Nephron progenitor cell (in vitro differentiated cells): ENCODE results near the gene FNDC5.

Experiments
- DNase-seq: peaks from one replicate; pipeline ENCODE4 v3.0.0; 2021
- H3K27ac Mint-ChIP-seq: 2 replicates; pipeline ENCODE4 v1.8.0; 2021; ENCODE audit warnings: mild to moderate bottlenecking, moderate library complexity, mixed read lengths
- H3K27me3 Mint-ChIP-seq: 2 replicates; pipeline ENCODE4 v1.8.0; 2021; ENCODE audit warnings: mild to moderate bottlenecking, low read depth, mixed read lengths; ENCODE audit not compliant: poor library complexity
- H3K36me3 Mint-ChIP-seq: 2 replicates; pipeline ENCODE4 v1.8.0; 2021; ENCODE audit warnings: low read depth, mixed read lengths
- H3K4me1 Mint-ChIP-seq: 2 replicates; pipeline ENCODE4 v1.8.0; 2021; ENCODE audit warnings: mixed read lengths
- H3K4me3 Mint-ChIP-seq: 2 replicates; pipeline ENCODE4 v1.8.0; 2021; ENCODE audit warnings: mild to moderate bottlenecking, moderate library complexity, mixed read lengths
- H3K9me3 Mint-ChIP-seq: 2 replicates; pipeline ENCODE4 v1.8.0; 2021; ENCODE audit warnings: mild to moderate bottlenecking, moderate library complexity, mixed read lengths
- CTCF ChIP-seq: fragments of 200-600 bp; sonication (generic); IDR thresholded peaks from 2 replicates; pipeline ENCODE4 v1.5.0; 2021; ENCODE audit warnings: antibody characterized with exemption

FNDC5 gene

GRCh38 chr1:32867671-32868070, 3.0 kb downstream of the FNDC5 start:
- peaks cover 54% of the 10 kb centered on the region for H3K4me1 Mint-ChIP-seq
- H3K36me3 Mint-ChIP-seq: peaks cover 33% of the 10 kb centered on the region
- no peak for TF ChIP-seq CTCF
- H3K27me3 Mint-ChIP-seq: peaks cover 28% of the 10 kb centered on the region
- no peaks in the 10 kb centered on the region for H3K9me3 Mint-ChIP-seq
- peak overlapping the region; percentile 53 for H3K27ac Mint-ChIP-seq
- DNase-seq: no peak
- no peak overlapping the region for H3K4me3 Mint-ChIP-seq

- H3K4me3 Mint-ChIP-seq: no peak overlapping the region
- H3K4me1 Mint-ChIP-seq: peaks cover 49% of the 10 kb centered on the region
- no peak for TF ChIP-seq CTCF
- DNase-seq: no peak
- H3K27ac Mint-ChIP-seq: no peak overlapping the region
- peaks cover 28% of the 10 kb centered on the region for H3K27me3 Mint-ChIP-seq
- no peaks in the 10 kb centered on the region for H3K9me3 Mint-ChIP-seq
- peaks cover 39% of the 10 kb centered on the region for H3K36me3 Mint-ChIP-seq
Observed at GRCh38 chr1:32867151-32867550, 3.6 kb downstream of the FNDC5 start.

GRCh38 chr1:32865639-32866405, 4.9 kb downstream of the FNDC5 start:
- Mint-ChIP-seq H3K4me3 (no peak overlapping the region), H3K4me1 (peaks cover 37% of the 10 kb centered on the region), H3K36me3 (peaks cover 46% of the 10 kb centered on the region), H3K27me3 (peaks cover 17% of the 10 kb centered on the region), H3K9me3 (no peaks in the 10 kb centered on the region), H3K27ac (peak overlapping the region; percentile 74)
- no peak for TF ChIP-seq CTCF
- no peak for DNase-seq

- Mint-ChIP-seq H3K4me3 (no peak overlapping the region), H3K27ac (no peak overlapping the region), H3K4me1 (peaks cover 28% of the 10 kb centered on the region), H3K9me3 (no peaks in the 10 kb centered on the region), H3K36me3 (peaks cover 50% of the 10 kb centered on the region), H3K27me3 (peaks cover 13% of the 10 kb centered on the region)
- DNase-seq: no peak
- TF ChIP-seq CTCF: no peak
Observed at GRCh38 chr1:32864375-32865019, 6.2 kb downstream of the FNDC5 start.

- H3K9me3 Mint-ChIP-seq: no peaks in the 10 kb centered on the region
- H3K27ac Mint-ChIP-seq: no peak overlapping the region
- peaks cover 50% of the 10 kb centered on the region for H3K36me3 Mint-ChIP-seq
- TF ChIP-seq CTCF: no peak
- H3K4me1 Mint-ChIP-seq: peaks cover 22% of the 10 kb centered on the region
- peaks cover 10% of the 10 kb centered on the region for H3K27me3 Mint-ChIP-seq
- no peak overlapping the region for H3K4me3 Mint-ChIP-seq
- no peak for DNase-seq
Observed at GRCh38 chr1:32863881-32864245, 6.8 kb downstream of the FNDC5 start.
